Sigmoid colon (tissue), 3 donors: ENCODE measurements around the gene GJD3.

ENCODE experiments used
- CTCF ChIP-seq, 4 experiments: fragments of 450-650 bp in 3 of 4; fragments of 200-600 bp in 1 of 4; IDR thresholded peaks; one replicate each; pipeline ENCODE4 v1.5.1; 2016 to 2019; ENCODE audit warnings: antibody characterized with exemption in 4 of 4, mild to moderate bottlenecking in 3 of 4, moderate library complexity in 2 of 4
- POLR2A ChIP-seq, 2 donors: fragments of 450-650 bp; IDR thresholded peaks; one replicate each; pipeline ENCODE4 v1.6.1; 2016; ENCODE audit warnings: antibody characterized with exemption in 2 of 2, mild to moderate bottlenecking in 2 of 2, moderate library complexity in 2 of 2

- TF ChIP-seq CTCF (IDR thresholded peaks at IDR 0.05): no peak
- TF ChIP-seq POLR2A (IDR thresholded peaks at IDR 0.05): no peak
Observed at GRCh38 chr17:40327244-40327729, 37.2 kb downstream of the GJD3 start.
